HepG2 (cell line): ENCODE data around the gene PLEKHA8. TPM values are rescaled to one million over a fixed set of nuclear protein-coding genes. Genes with fewer than 3 reads are reported as not detected.

Source experiments
- BCL3 ChIP-seq: sonication (generic); formaldehyde crosslinking; IDR thresholded peaks from 2 replicates; pipeline ENCODE4 v1.5.1; 2020; ENCODE audit warnings: mild to moderate bottlenecking, missing genetic modification reagents, moderate library complexity
- EP300 ChIP-seq, 3 experiments: sonication (generic) in 1 of 3; formaldehyde crosslinking in 1 of 3; IDR thresholded peaks; 2 replicates each; pipeline versions ENCODE4 v1.5.1 to v1.6.1; 2011 to 2020; ENCODE audit warnings: low read depth in 2 of 3, low read length in 2 of 3, borderline replicate concordance in 1 of 3, improper control_type of control experiment in 1 of 3, mild to moderate bottlenecking in 1 of 3, missing genetic modification reagents in 1 of 3, moderate library complexity in 1 of 3
- HDAC1 ChIP-seq: sonication (generic); formaldehyde crosslinking; IDR thresholded peaks from 2 replicates; pipeline ENCODE4 v1.5.1; 2020; ENCODE audit warnings: mild to moderate bottlenecking, missing genetic modification reagents
- IRF9 ChIP-seq: sonication (generic); formaldehyde crosslinking; IDR thresholded peaks from 2 replicates; pipeline ENCODE4 v1.8.0; 2022; ENCODE audit warnings: missing genetic modification reagents, mild to moderate bottlenecking, borderline replicate concordance
- MYPOP ChIP-seq: sonication (generic); formaldehyde crosslinking; IDR thresholded peaks from 2 replicates; pipeline ENCODE4 v1.8.1; 2023; ENCODE audit warnings: mild to moderate bottlenecking, moderate library complexity, missing genetic modification reagents
- PHF8 ChIP-seq: sonication (generic); formaldehyde crosslinking; IDR thresholded peaks from 2 replicates; pipeline ENCODE4 v1.5.0; 2020; ENCODE audit warnings: missing genetic modification reagents
- PRDM4 ChIP-seq: sonication (generic); formaldehyde crosslinking; IDR thresholded peaks from 2 replicates; pipeline ENCODE4 v1.9.0; 2021; ENCODE audit warnings: missing genetic modification reagents, borderline replicate concordance
- RAD21 ChIP-seq: fragments of 450-650 bp; formaldehyde crosslinking; IDR thresholded peaks from 2 replicates; pipeline ENCODE4 v1.5.0; 2020; ENCODE audit warnings: mild to moderate bottlenecking
- SKIL ChIP-seq: sonication (generic); formaldehyde crosslinking; IDR thresholded peaks from 2 replicates; pipeline ENCODE4 v1.8.0; 2022; ENCODE audit warnings: missing genetic modification reagents, mild to moderate bottlenecking, moderate library complexity, borderline replicate concordance
- SNAPC5 ChIP-seq: sonication (generic); formaldehyde crosslinking; IDR thresholded peaks from 2 replicates; pipeline ENCODE4 v1.8.1; 2023; ENCODE audit warnings: mild to moderate bottlenecking, missing genetic modification reagents, borderline replicate concordance
- STAT6 ChIP-seq: sonication (generic); formaldehyde crosslinking; IDR thresholded peaks from 2 replicates; pipeline ENCODE4 v1.4.0; 2020; ENCODE audit warnings: missing genetic modification reagents, mild to moderate bottlenecking, borderline replicate concordance
- TBP ChIP-seq: sonication (generic); formaldehyde crosslinking; IDR thresholded peaks from 2 replicates; pipeline ENCODE4 v1.5.0; 2020; ENCODE audit warnings: missing genetic modification reagents
- ZBTB25 ChIP-seq: IDR thresholded peaks from 2 replicates; pipeline ENCODE4 v1.6.1; 2018; ENCODE audit warnings: missing genetic modification reagents
- ZFY ChIP-seq: sonication (generic); formaldehyde crosslinking; IDR thresholded peaks from 2 replicates; pipeline ENCODE4 v1.4.0; 2020; ENCODE audit warnings: missing genetic modification reagents
- ZNF354B ChIP-seq: sonication (generic); formaldehyde crosslinking; IDR thresholded peaks from 2 replicates; pipeline ENCODE4 v1.8.0; 2022; ENCODE audit warnings: mild to moderate bottlenecking, missing genetic modification reagents
- polyA plus RNA-seq, 8 experiments: library from polyadenylated mRNA; depleted of rRNA in 3 of 8; stranded (reverse) in 7 of 8; unstranded in 1 of 8; fragments of >200 nt; fragmentation: Illumina TruSeq in 4 of 8; extraction: Trizol in 4 of 8; gene quantifications; 2 replicates each; pipeline versions ENCODE4 v1.2.1 to v1.2.3, GENCODE V29; 2011 to 2016; ENCODE audit warnings: low read depth in 4 of 8, missing spikeins in 1 of 8, mixed read lengths in 1 of 8; ENCODE audit not compliant: insufficient read depth in 1 of 8
- total RNA-seq, 5 experiments: library from RNA; depleted of rRNA; stranded (reverse); fragments of >200 nt; fragmentation: Illumina TruSeq; extraction: Trizol; gene quantifications; 2 replicates each; pipeline ENCODE4 v1.2.3, GENCODE V29; 2016; ENCODE audit warnings: low read depth in 1 of 5

PLEKHA8 gene
- total and polyA plus RNA-seq, 2 of the 13 experiments (the other 11 are each of a cell fraction or from before 2014, with no cell fraction given), result 12.5 to 26.4 TPM

GRCh38 chr7:30028216-30028748, at the start of gene PLEKHA8 (continued):
- TF ChIP-seq SKIL (CRISPR knock-in tag) (no peak), ZNF354B (CRISPR knock-in tag) (no peak), PRDM4 (CRISPR knock-in tag) (no peak), IRF9 (CRISPR knock-in tag) (peak; percentile 69; the same call in 1 of the 2 replicates), RAD21 (CRISPR knock-in tag) (peak; percentile 33), SNAPC5 (peak; percentile 14; the same call in 1 of the 2 replicates), MYPOP (CRISPR knock-in tag) (no peak), BCL3 (CRISPR knock-in tag) (peak; percentile 81; the same call in 1 of the 2 replicates), HDAC1 (CRISPR knock-in tag) (peak; percentile 71), PHF8 (peak; percentile 88), EP300 (IDR thresholded peaks at IDR 0.05; ENCODE audit: low read depth in 2 of 2, low read length in 2 of 2) (0 out of 4 replicates have a peak, but pooled peaks of 1 of the 2 experiments have one; percentile 23), EP300 (CRISPR knock-in tag; IDR thresholded peaks at IDR 0.05; ENCODE audit: borderline replicate concordance) (no peak; the same call in 1 of the 2 replicates), ZFY (CRISPR knock-in tag) (peak; percentile 93), ZBTB25 (peak; percentile 76; the same call in 1 of the 2 replicates), STAT6 (CRISPR knock-in tag) (no peak), TBP (CRISPR knock-in tag) (0 out of 2 replicates have a peak, but pooled peaks have one; percentile 8)
